Duodenal mucosa (tissue), 2 donors: ENCODE data around the gene IQCE.
A peak's percentile ranks its signal among the peaks of the same experiment; 100 is the strongest.

ENCODE experiments used
- H3K27ac ChIP-seq: one replicate; pipeline ENCODE4 v1.7.0; 2013; ENCODE audit warnings: low read depth, low read length
- H3K27me3 ChIP-seq, 2 donors: one replicate each; pipeline ENCODE4 v1.7.0; 2013; ENCODE audit warnings: low read length in 2 of 2, control low read depth in 1 of 2; ENCODE audit not compliant: insufficient read depth in 2 of 2, control insufficient read depth in 1 of 2
- H3K36me3 ChIP-seq, 2 donors: one replicate each; pipeline ENCODE4 v1.7.0; 2013; ENCODE audit warnings: low read length in 2 of 2, control low read depth in 1 of 2; ENCODE audit not compliant: insufficient read depth in 2 of 2, control insufficient read depth in 1 of 2
- H3K4me1 ChIP-seq, 2 donors: one replicate each; pipeline ENCODE4 v1.7.0; 2013; ENCODE audit warnings: low read length in 2 of 2, control low read depth in 1 of 2; ENCODE audit not compliant: insufficient read depth in 2 of 2, control insufficient read depth in 1 of 2
- H3K4me3 ChIP-seq, 2 donors: one replicate each; pipeline ENCODE4 v1.7.0; 2013; ENCODE audit warnings: low read length in 2 of 2, low read depth in 1 of 2
- H3K9ac ChIP-seq, 2 donors: one replicate each; pipeline ENCODE4 v1.7.0; 2013; ENCODE audit warnings: low read length in 2 of 2, low read depth in 1 of 2
- H3K9me3 ChIP-seq, 2 donors: one replicate each; pipeline ENCODE4 v1.7.0; 2013; ENCODE audit warnings: low read length in 2 of 2, control low read depth in 1 of 2; ENCODE audit not compliant: control insufficient read depth in 1 of 2

Gene IQCE

DNA sequence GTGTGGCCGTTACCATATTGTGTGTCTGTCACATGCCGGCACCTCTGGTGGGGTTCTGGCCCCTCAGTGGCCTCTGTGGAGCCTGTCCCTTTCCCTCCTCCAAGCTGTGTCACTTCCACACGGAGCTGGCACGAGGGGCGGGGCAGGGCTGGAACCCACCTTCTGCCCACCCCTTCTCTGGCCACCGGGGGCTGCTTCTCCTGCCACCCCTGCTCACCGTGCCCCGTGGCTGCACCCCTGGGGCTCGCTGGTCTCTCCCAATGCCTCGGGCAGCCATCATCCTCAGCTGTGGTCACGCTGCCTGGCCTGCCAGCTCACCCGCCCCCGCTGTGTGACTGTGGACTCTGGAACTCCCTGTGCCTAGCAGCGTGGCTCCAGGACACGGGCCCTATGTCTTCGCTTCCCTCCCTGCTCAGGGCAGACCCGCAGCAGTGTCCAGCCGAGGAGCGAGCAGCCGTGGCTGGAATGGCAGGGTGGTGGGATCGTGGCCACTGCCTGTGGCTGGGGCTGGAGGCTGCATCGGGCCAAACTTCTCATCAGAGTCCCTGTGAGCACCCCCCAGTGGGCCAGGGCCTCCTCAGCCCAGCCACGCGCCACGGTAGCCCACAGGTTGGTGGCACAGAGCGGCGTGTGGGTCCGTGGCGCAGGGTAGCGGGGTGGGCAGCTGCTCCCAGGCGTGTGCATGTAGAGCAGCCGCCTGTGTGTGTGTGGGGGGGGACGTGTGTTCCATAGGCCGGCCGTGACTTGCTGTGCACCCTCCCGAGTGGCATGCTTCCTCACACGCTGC is 81.1 kb downstream of the IQCE start:
- no peaks in the 10 kb centered on the region for H3K9me3 ChIP-seq
- no peaks in the 10 kb centered on the region for H3K36me3 ChIP-seq
- peaks cover 20 to 38% of the 10 kb centered on the region in 2 donors for H3K4me1 ChIP-seq
- no peaks in the 10 kb centered on the region for H3K27me3 ChIP-seq
- no peak overlapping the region for H3K4me3 ChIP-seq
- H3K27ac ChIP-seq, result no peak overlapping the region
- H3K9ac ChIP-seq, result no peak overlapping the region

- Histone ChIP-seq H3K36me3 (no peaks in the 10 kb centered on the region), H3K27ac (peak overlapping the region; percentile 56), H3K27me3 (no peaks in the 10 kb centered on the region), H3K9ac (peak overlapping the region in 1 of 2 donors; percentile 4), H3K9me3 (no peaks in the 10 kb centered on the region), H3K4me1 (peaks cover 20 to 39% of the 10 kb centered on the region in 2 donors), H3K4me3 (no peak overlapping the region)
Observed at GRCh38 chr7:2640482-2640830, 81.7 kb downstream of the IQCE start.

- H3K9ac ChIP-seq, result peak overlapping the region in 1 of 2 donors; percentile 4
- no peaks in the 10 kb centered on the region for H3K27me3 ChIP-seq
- H3K4me3 ChIP-seq, result no peak overlapping the region
- peak overlapping the region; percentile 56 for H3K27ac ChIP-seq
- no peaks in the 10 kb centered on the region for H3K36me3 ChIP-seq
- H3K4me1 ChIP-seq, result peaks cover 20 to 37% of the 10 kb centered on the region in 2 donors
- no peaks in the 10 kb centered on the region for H3K9me3 ChIP-seq
Observed at GRCh38 chr7:2640846-2641316, 82.1 kb downstream of the IQCE start.

DNA sequence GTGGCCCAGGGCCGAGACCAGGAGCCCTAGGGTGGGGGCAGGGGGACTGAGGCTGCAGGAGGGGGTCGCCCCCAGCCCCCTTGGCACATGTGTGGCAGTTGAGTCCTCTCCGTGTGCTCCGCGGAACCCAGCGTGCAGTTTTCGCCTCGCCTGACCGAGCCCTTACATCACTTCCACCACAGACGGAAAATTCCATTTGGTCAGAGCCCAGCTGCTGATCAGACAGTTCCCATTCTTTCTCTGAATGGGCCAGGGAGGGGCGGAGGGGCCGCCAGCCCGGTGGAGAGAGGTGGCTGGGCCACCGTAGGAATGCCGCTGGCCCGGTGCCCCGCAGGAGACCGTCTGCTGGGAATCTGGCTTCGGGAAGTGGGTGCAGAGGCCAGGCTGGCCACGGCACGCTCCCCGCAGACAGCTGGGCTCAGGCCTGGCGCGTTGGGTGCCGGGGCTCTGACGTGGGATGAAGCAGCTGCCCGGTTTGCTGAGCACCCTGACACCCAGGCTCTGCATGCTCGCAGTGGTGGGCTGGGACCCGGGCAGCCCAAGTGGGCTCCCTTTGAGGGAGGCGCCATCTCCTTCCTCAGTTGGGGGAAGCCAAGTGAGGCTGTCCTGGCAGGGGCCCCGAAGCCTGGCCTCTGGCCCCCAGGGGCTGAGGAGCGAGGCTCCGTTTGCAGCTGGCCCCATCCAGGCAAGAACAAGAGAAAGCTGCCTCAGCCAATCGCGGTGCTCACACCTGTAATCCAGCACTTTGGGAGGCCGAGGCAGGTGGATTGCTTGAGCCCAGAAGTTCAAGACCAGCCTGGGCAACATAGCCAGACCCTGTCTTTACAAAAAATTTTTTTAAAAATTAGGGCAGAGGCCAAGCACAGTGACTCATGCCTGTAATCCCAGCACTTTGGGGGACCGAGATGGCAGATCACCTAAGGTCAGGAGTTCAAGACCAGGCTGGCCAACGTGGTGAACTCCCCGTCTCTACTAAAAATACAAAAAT is 82.9 kb downstream of the IQCE start:
- Histone ChIP-seq H3K27ac (peak overlapping the region; percentile 56), H3K4me3 (peak overlapping the region in 1 of 2 donors; percentile 22), H3K9me3 (no peaks in the 10 kb centered on the region), H3K9ac (peak overlapping the region; percentile 4 to 25), H3K4me1 (peaks cover 12 to 29% of the 10 kb centered on the region in 2 donors), H3K36me3 (no peaks in the 10 kb centered on the region), H3K27me3 (no peaks in the 10 kb centered on the region)

GRCh38 chr7:2643386-2644219 is 84.8 kb downstream of the IQCE start:
- no peaks in the 10 kb centered on the region for H3K9me3 ChIP-seq
- no peak overlapping the region for H3K9ac ChIP-seq
- peaks cover 12 to 23% of the 10 kb centered on the region in 2 donors for H3K4me1 ChIP-seq
- H3K36me3 ChIP-seq, result peaks cover 8 to 10% of the 10 kb centered on the region in 2 donors
- no peak overlapping the region for H3K27ac ChIP-seq
- no peaks in the 10 kb centered on the region for H3K27me3 ChIP-seq
- H3K4me3 ChIP-seq, result no peak overlapping the region

DNA sequence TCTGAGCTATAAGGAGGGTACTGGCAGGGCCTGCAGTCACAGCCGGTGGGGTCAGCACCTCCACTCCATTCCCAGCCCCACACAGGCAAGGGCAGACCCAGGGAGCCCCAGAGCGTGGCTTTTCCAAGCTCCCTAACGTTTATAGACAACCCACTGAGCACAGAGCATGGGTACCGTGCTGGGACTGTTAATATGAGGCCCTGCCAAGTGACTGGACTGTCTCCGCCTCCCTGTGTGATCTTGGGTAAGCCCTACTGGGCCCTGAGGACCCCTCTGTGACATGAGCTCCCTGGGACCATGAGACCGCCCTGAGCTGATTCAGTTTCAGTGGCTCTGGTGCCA is 85.4 kb downstream of the IQCE start:
- H3K4me1 ChIP-seq, result peaks cover 12 to 23% of the 10 kb centered on the region in 2 donors
- no peak overlapping the region for H3K9ac ChIP-seq
- peaks cover 8 to 13% of the 10 kb centered on the region in 2 donors for H3K36me3 ChIP-seq
- no peaks in the 10 kb centered on the region for H3K9me3 ChIP-seq
- no peaks in the 10 kb centered on the region for H3K27me3 ChIP-seq
- H3K4me3 ChIP-seq, result no peak overlapping the region
- H3K27ac ChIP-seq, result no peak overlapping the region

DNA sequence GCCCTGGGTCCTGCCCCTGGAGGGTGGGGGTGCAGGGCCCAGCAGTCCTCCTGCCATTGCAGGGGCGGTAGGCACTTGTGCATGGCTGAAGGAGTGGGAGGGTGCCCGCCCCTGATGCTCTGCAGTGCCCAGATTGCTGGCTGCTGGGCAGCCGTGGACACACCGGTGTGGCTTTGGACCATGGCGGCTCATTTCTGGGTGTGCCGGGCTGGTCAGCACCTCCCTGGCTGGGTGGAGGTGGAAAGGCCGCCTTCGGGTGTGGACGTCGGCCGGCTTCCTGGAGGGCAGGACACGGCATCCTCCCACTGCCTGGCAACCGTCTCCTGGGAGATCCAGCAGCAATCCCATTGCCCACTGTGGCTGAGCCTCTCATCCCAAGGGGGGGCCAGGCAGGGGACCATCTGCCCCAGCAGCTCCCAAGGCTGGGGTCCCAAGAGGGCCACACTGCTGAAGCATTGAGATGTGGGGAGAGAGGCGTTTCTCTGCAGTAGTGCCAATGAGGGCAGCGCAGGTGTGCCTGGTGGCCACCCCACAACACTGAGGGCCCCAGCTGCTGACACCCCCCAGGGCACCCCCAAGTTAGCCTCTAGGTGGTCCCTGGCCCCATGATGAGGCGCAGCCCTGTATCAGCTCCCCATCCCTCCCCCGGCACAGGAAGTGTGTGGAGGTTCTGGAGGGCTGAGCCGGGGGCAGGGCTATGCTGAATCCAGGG is 85.9 kb downstream of the IQCE start:
- no peaks in the 10 kb centered on the region for H3K9me3 ChIP-seq

DNA sequence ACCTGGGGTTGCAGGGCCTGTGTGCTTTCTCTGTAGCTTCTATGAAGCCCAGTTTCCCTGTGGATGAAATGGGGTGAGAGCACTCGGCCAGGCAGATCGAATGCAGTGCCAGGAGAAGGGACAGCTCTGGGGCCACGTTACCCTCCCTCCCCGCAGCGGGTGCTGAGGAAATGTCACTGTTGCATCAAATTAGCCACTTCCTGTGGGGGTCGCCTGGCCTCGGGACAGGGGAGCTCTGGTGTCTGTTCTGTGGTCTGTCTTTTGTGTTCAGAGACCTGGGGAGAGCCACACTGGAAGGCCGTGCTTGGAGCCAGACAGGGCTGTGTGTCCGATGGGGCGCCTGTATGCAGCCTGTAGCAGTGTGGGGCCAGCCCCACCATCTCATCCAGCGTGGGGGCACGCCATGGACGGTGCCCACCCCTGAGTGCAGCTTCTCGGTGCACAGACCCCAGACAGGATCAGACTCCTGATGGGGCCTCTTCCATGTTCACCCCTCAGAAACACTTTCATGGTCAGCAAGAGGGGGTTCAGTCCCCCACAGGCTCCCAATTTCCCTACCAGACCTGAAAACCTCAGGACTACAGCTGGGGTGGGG is 86.6 kb downstream of the IQCE start:
- H3K9ac ChIP-seq, result no peak overlapping the region

More for the DNA sequence above, 85.9 kb downstream of the IQCE start:
- Histone ChIP-seq H3K4me3 (peak overlapping the region in 1 of 2 donors; percentile 3), H3K27me3 (no peaks in the 10 kb centered on the region), H3K27ac (no peak overlapping the region), H3K36me3 (peaks cover 11 to 19% of the 10 kb centered on the region in 2 donors), H3K9ac (no peak overlapping the region), H3K4me1 (peaks cover 12 to 23% of the 10 kb centered on the region in 2 donors)

DNA sequence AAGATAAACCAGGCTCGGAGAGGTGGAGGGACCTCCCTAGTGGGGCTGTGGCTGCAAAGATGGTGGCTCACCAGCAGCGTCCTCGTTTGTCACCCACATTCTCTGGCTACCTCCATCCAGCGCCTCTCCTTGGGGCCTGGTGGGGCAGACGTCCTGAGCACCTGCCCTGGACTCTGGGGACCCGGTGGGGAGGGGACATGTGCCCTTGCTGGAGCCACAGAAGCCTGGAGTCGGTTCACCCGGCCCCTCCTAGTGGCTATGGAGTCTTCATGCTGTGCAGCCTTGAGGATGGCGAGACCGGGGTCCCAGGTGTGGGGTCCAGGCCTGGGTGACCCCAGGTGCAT is 87.5 kb downstream of the IQCE start:
- Histone ChIP-seq H3K4me1 (peaks cover 4 to 13% of the 10 kb centered on the region in 2 donors), H3K9me3 (no peaks in the 10 kb centered on the region), H3K36me3 (peaks cover 14 to 24% of the 10 kb centered on the region in 2 donors), H3K9ac (no peak overlapping the region), H3K27me3 (no peaks in the 10 kb centered on the region), H3K27ac (no peak overlapping the region), H3K4me3 (no peak overlapping the region)

More for the DNA sequence above, 86.6 kb downstream of the IQCE start:
- no peaks in the 10 kb centered on the region for H3K9me3 ChIP-seq
- H3K4me3 ChIP-seq, result no peak overlapping the region
- H3K4me1 ChIP-seq, result peaks cover 12 to 20% of the 10 kb centered on the region in 2 donors
- no peaks in the 10 kb centered on the region for H3K27me3 ChIP-seq
- H3K36me3 ChIP-seq, result peaks cover 14 to 24% of the 10 kb centered on the region in 2 donors
- H3K27ac ChIP-seq, result no peak overlapping the region
